Activated B cell treated with CpG ODN at 0.5 μM for 24 hours (primary cell): ENCODE measurements around the gene DGAT2L6. TPM values are rescaled to one million over a fixed set of nuclear protein-coding genes. Genes with fewer than 3 reads are reported as not detected.

ENCODE experiments used
- ATAC-seq: fragments of 200-7000 bp; cut with Tn5 transposase; one replicate; pipeline ENCODE4 v1.10.0; 2021; ENCODE audit warnings: low read depth, mild to moderate bottlenecking, moderate library complexity
- CTCF ChIA-PET: fragments of 350-600 bp; sonication (Branson Sonifier 250); formaldehyde crosslinking; loops from one replicate; lab custom pipeline; 2021; ENCODE audit warnings: antibody characterized with exemption; lab: Charles Lee
- POLR2A ChIA-PET: fragments of 350-600 bp; sonication (Branson Sonifier 250); formaldehyde crosslinking; loops from one replicate; lab custom pipeline; 2021; ENCODE audit warnings: antibody characterized with exemption; lab: Charles Lee
- DNase-seq: peaks from one replicate; pipeline ENCODE4 v3.0.0; 2022
- H3K27ac Mint-ChIP-seq: one replicate; pipeline ENCODE4 v1.8.0; 2020; ENCODE audit warnings: mixed read lengths
- H3K27me3 Mint-ChIP-seq: one replicate; pipeline ENCODE4 v1.8.0; 2021; ENCODE audit warnings: mixed read lengths
- H3K36me3 Mint-ChIP-seq: one replicate; pipeline ENCODE4 v1.8.0; 2021; ENCODE audit warnings: low read depth, mixed read lengths
- H3K4me1 Mint-ChIP-seq: one replicate; pipeline ENCODE4 v1.8.0; 2021; ENCODE audit warnings: mixed read lengths
- H3K4me3 Mint-ChIP-seq: one replicate; pipeline ENCODE4 v1.8.0; 2020; ENCODE audit warnings: mild to moderate bottlenecking, mixed read lengths
- H3K9me3 Mint-ChIP-seq: one replicate; pipeline ENCODE4 v1.8.0; 2020; ENCODE audit warnings: mixed read lengths
- CTCF ChIP-seq: fragments of 200-600 bp; IDR thresholded peaks from one replicate; pipeline ENCODE4 v1.8.0; 2022; ENCODE audit warnings: antibody characterized with exemption, mild to moderate bottlenecking
- intact Hi-C: fragments of 100-400 bp; cut with micrococcal nuclease; formaldehyde crosslinking; loops from one replicate; pipeline ENCODE4 v1.15.1; 2024
- total RNA-seq: library from RNA; stranded (reverse); gene quantifications from 2 replicates; pipeline ENCODE4 v1.2.3, GENCODE V29; 2022

DGAT2L6 gene
- total RNA-seq, 1 donor from 2014 or later, result not detected

- no peak for TF ChIP-seq CTCF
- DNase-seq, result no peak
- peaks cover 10% of the 10 kb centered on the region for H3K36me3 Mint-ChIP-seq
- H3K27ac Mint-ChIP-seq, result no peak overlapping the region
- H3K4me1 Mint-ChIP-seq, result no peaks in the 10 kb centered on the region
- POLR2A ChIA-PET, result no interaction called here
- no peaks in the 10 kb centered on the region for H3K27me3 Mint-ChIP-seq
- H3K9me3 Mint-ChIP-seq, result no peaks in the 10 kb centered on the region
- intact Hi-C loops, result no loop called here
- no peak for ATAC-seq
- CTCF ChIA-PET, result no interaction called here
- H3K4me3 Mint-ChIP-seq, result no peak overlapping the region
These were observed 5.7 kb upstream of the DGAT2L6 start for GRCh38 chrX:70171624-70172023.

- Mint-ChIP-seq H3K36me3 (peaks cover 5% of the 10 kb centered on the region), H3K27ac (no peak overlapping the region), H3K9me3 (no peaks in the 10 kb centered on the region), H3K4me1 (peaks cover 6% of the 10 kb centered on the region), H3K27me3 (no peaks in the 10 kb centered on the region), H3K4me3 (no peak overlapping the region)
- intact Hi-C loops, result no loop called here
- POLR2A ChIA-PET, result no interaction called here
- CTCF ChIA-PET, result no interaction called here
- TF ChIP-seq CTCF, result no peak
- DNase-seq (no peak), ATAC-seq (no peak)
These were observed 5.1 kb upstream of the DGAT2L6 start for GRCh38 chrX:70172221-70172620.

GRCh38 chrX:70172964-70173363 is 4.3 kb upstream of the DGAT2L6 start:
- peaks cover 7% of the 10 kb centered on the region for H3K4me1 Mint-ChIP-seq
- ChIA-PET CTCF (no interaction called here), POLR2A (no interaction called here)
- H3K27ac Mint-ChIP-seq, result no peak overlapping the region
- no peaks in the 10 kb centered on the region for H3K27me3 Mint-ChIP-seq
- intact Hi-C loops, result no loop called here
- DNase-seq (no peak), ATAC-seq (no peak)
- H3K9me3 Mint-ChIP-seq, result no peaks in the 10 kb centered on the region
- no peak for TF ChIP-seq CTCF
- H3K4me3 Mint-ChIP-seq, result no peak overlapping the region
- no peaks in the 10 kb centered on the region for H3K36me3 Mint-ChIP-seq

GRCh38 chrX:70174754-70175153 is 2.5 kb upstream of the DGAT2L6 start:
- Mint-ChIP-seq H3K27ac (no peak overlapping the region), H3K4me1 (peaks cover 7% of the 10 kb centered on the region), H3K36me3 (no peaks in the 10 kb centered on the region), H3K9me3 (no peaks in the 10 kb centered on the region), H3K4me3 (no peak overlapping the region), H3K27me3 (no peaks in the 10 kb centered on the region)
- intact Hi-C loops, result no loop called here
- no peak for DNase-seq
- no peak for TF ChIP-seq CTCF
- ChIA-PET CTCF (no interaction called here), POLR2A (no interaction called here)
- ATAC-seq, result no peak

GRCh38 chrX:70175338-70175737 is 1.9 kb upstream of the DGAT2L6 start:
- Mint-ChIP-seq H3K36me3 (no peaks in the 10 kb centered on the region), H3K27ac (no peak overlapping the region), H3K9me3 (no peaks in the 10 kb centered on the region), H3K27me3 (no peaks in the 10 kb centered on the region), H3K4me3 (no peak overlapping the region), H3K4me1 (peaks cover 7% of the 10 kb centered on the region)
- POLR2A ChIA-PET, result no interaction called here
- ATAC-seq (no peak), DNase-seq (no peak)
- TF ChIP-seq CTCF, result no peak
- CTCF ChIA-PET, result no interaction called here
- intact Hi-C loops, result no loop called here
